Peyer's patch (tissue), 4 donors: Measurements from ENCODE around the gene PHACTR3.

Experiments used
- CTCF ChIP-seq, 6 experiments: fragments of 450-650 bp in 4 of 6; fragments of 200-600 bp in 2 of 6; sonication (generic) in 1 of 6; IDR thresholded peaks; one replicate each; pipeline ENCODE4 v1.5.1; 2017 to 2019; ENCODE audit warnings: antibody characterized with exemption in 6 of 6, mild to moderate bottlenecking in 3 of 6, moderate library complexity in 1 of 6
- POLR2A ChIP-seq, 2 donors: fragments of 450-650 bp; IDR thresholded peaks; one replicate each; pipeline ENCODE4 v1.5.1; 2017; ENCODE audit warnings: antibody characterized with exemption in 2 of 2, mild to moderate bottlenecking in 2 of 2, moderate library complexity in 2 of 2

- TF ChIP-seq CTCF (IDR thresholded peaks at IDR 0.05) (no peak), POLR2A (IDR thresholded peaks at IDR 0.05) (no peak)
These were observed 92.7 kb downstream of the PHACTR3 start for GRCh38 chr20:59697068-59697467.
